ENCODE data around the gene ANKRD45. TPM values are rescaled to one million over a fixed set of nuclear protein-coding genes. Genes with fewer than 3 reads are reported as not detected.
"Not testable (repeated sequence)": the region's sequence is repeated elsewhere in the genome, so short reads cannot be mapped to it uniquely, and the experiment has no call there.

ANKRD45 gene
- total RNA-seq, 1 experiment from 2014 or later = not detected

GRCh38 chr1:173642450-173643139 lies 27.1 kb downstream of the ANKRD45 start:
- peak; percentile 14 for DNase-seq (ENCODE audit: low read depth)

- DNase-seq (ENCODE audit: low read depth) = no peak
These were observed 30.5 kb downstream of the ANKRD45 start for GRCh38 chr1:173639102-173639501.

GRCh38 chr1:173638043-173639021 lies 31.3 kb downstream of the ANKRD45 start:
- DNase-seq (ENCODE audit: low read depth) = no peak

GRCh38 chr1:173637236-173638042 lies 32.2 kb downstream of the ANKRD45 start:
- peak; percentile 7 for DNase-seq (ENCODE audit: low read depth)

GRCh38 chr1:173635116-173635515 lies 34.5 kb downstream of the ANKRD45 start, which contains the start of gene TEX50:
TEX50 (plus strand) TSS chr1:173635338; CDS start chr1:173635522, 184 bp downstream.
- DNase-seq (ENCODE audit: low read depth) = no peak

- peak; percentile 6 for DNase-seq (ENCODE audit: low read depth)
These were observed 40.8 kb downstream of the ANKRD45 start for GRCh38 chr1:173628888-173629287.

GRCh38 chr1:173627269-173627668 lies 42.4 kb downstream of the ANKRD45 start:
- no peak for DNase-seq (ENCODE audit: low read depth)

- DNase-seq (ENCODE audit: low read depth) = no peak
These were observed 52.8 kb downstream of the ANKRD45 start for GRCh38 chr1:173616859-173617258.

GRCh38 chr1:173613086-173613485 lies 56.6 kb downstream of the ANKRD45 start:
- not testable (repeated sequence) for DNase-seq (ENCODE audit: low read depth)

GRCh38 chr1:173608503-173609216 lies 61.0 kb downstream of the ANKRD45 start:
- DNase-seq (ENCODE audit: low read depth) = no peak

GRCh38 chr1:173603056-173603591 lies 66.5 kb downstream of the ANKRD45 start, which contains the start of gene SLC9C2:
SLC9C2 (minus strand) TSS chr1:173603072; CDS start chr1:173601776, 1,296 bp downstream.
- peak; percentile 75 for DNase-seq (ENCODE audit: low read depth)

- DNase-seq (ENCODE audit: low read depth) = no peak
These were observed 68.1 kb downstream of the ANKRD45 start for GRCh38 chr1:173601588-173601987.

- no peak for DNase-seq (ENCODE audit: low read depth)
These were observed 73.4 kb downstream of the ANKRD45 start for GRCh38 chr1:173596097-173596825.

GRCh38 chr1:173591138-173591537 lies 78.5 kb downstream of the ANKRD45 start:
- DNase-seq (ENCODE audit: low read depth) = not testable (repeated sequence)

- peak; percentile 38 for DNase-seq (ENCODE audit: low read depth)
These were observed 79.1 kb downstream of the ANKRD45 start for GRCh38 chr1:173590557-173590956.

GRCh38 chr1:173581383-173582079 lies 88.1 kb downstream of the ANKRD45 start:
- DNase-seq (ENCODE audit: low read depth) = no peak

GRCh38 chr1:173580658-173581057 lies 89.0 kb downstream of the ANKRD45 start:
- peak; percentile 9 for DNase-seq (ENCODE audit: low read depth)

- DNase-seq (ENCODE audit: low read depth) = no peak
These were observed 89.6 kb downstream of the ANKRD45 start for GRCh38 chr1:173580071-173580470.

- DNase-seq (ENCODE audit: low read depth) = no peak
These were observed 96.1 kb downstream of the ANKRD45 start for GRCh38 chr1:173573596-173573995.
